ENCODE data around the gene RTL9.

DNA sequence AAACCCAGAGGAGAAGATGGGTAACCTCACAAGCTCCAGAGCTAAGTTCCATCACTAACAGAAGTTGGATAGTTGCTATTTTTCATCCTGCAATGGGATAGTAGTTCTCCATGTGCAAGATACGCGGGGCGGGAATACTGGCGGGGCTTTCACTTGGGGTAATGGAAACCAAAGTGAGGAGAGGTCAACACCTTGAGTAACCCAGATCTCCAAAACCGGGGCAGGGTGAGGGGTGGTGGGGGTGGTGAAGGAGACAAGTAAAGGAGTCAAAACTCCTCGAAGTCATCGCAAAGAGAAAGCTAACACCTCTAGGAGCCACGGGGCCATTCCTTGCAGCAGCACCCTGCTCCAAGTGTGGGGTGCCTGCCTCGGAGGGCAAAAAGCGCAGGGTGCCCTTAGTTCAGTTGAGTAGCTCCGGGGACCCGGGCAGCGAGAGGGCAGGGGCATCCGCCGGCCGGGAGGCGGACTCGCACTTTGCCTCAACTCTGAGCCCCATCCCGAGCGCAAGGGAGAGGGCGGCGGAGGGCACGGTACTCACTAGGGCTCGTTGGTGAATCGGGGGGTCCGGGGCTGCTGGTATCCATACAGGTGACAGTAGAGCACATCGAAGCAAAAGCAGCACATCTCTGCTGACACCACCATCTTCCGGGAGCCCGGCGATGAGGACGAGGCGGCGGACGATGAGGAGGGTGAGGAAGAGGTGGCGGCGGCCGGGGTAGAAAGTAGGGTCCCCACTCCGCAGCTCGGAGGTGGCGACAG is 41.4 kb upstream of the RTL9 start:
- TF ChIP-seq, protein P1, sequence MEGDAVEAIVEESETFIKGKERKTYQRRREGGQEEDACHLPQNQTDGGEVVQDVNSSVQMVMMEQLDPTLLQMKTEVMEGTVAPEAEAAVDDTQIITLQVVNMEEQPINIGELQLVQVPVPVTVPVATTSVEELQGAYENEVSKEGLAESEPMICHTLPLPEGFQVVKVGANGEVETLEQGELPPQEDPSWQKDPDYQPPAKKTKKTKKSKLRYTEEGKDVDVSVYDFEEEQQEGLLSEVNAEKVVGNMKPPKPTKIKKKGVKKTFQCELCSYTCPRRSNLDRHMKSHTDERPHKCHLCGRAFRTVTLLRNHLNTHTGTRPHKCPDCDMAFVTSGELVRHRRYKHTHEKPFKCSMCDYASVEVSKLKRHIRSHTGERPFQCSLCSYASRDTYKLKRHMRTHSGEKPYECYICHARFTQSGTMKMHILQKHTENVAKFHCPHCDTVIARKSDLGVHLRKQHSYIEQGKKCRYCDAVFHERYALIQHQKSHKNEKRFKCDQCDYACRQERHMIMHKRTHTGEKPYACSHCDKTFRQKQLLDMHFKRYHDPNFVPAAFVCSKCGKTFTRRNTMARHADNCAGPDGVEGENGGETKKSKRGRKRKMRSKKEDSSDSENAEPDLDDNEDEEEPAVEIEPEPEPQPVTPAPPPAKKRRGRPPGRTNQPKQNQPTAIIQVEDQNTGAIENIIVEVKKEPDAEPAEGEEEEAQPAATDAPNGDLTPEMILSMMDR (IDR thresholded peaks at IDR 0.05): no peak
- no peak for TF ChIP-seq POLR2A (IDR thresholded peaks at IDR 0.05)
